Glutamatergic neuron (in vitro differentiated cells): ENCODE results near the gene SYT1. TPM values are rescaled to one million over a fixed set of nuclear protein-coding genes. Genes with fewer than 3 reads are reported as not detected.

ENCODE experiments used
- DNase-seq: peaks from one replicate; pipeline ENCODE4 v3.0.0; 2022
- H3K27ac Mint-ChIP-seq: one replicate; pipeline ENCODE4 v1.8.0; 2020; ENCODE audit warnings: mild to moderate bottlenecking, mixed read lengths, inconsistent platforms; ENCODE audit not compliant: unreplicated experiment
- H3K27me3 Mint-ChIP-seq: one replicate; pipeline ENCODE4 v1.8.0; 2020; ENCODE audit warnings: mild to moderate bottlenecking, moderate library complexity, mixed read lengths, inconsistent platforms; ENCODE audit not compliant: unreplicated experiment
- H3K36me3 Mint-ChIP-seq: one replicate; pipeline ENCODE4 v1.8.0; 2020; ENCODE audit warnings: mild to moderate bottlenecking, mixed read lengths, inconsistent platforms; ENCODE audit not compliant: unreplicated experiment
- H3K4me1 Mint-ChIP-seq: one replicate; pipeline ENCODE4 v1.8.0; 2020; ENCODE audit warnings: mild to moderate bottlenecking, low read depth, mixed read lengths, inconsistent platforms; ENCODE audit not compliant: unreplicated experiment
- H3K4me3 Mint-ChIP-seq: one replicate; pipeline ENCODE4 v1.8.0; 2020; ENCODE audit warnings: mild to moderate bottlenecking, mixed read lengths, inconsistent platforms; ENCODE audit not compliant: unreplicated experiment
- H3K9me3 Mint-ChIP-seq: one replicate; pipeline ENCODE4 v1.8.0; 2020; ENCODE audit warnings: mild to moderate bottlenecking, moderate library complexity, mixed read lengths, inconsistent platforms; ENCODE audit not compliant: unreplicated experiment
- total RNA-seq: library from RNA; stranded (reverse); fragmentation: NEBNext Ultra II Directional; extraction: Animal tissue kit (Norgen Biotek cat#: 25700); gene quantifications from one replicate; pipeline ENCODE4 v1.2.1, GENCODE V29; 2021; ENCODE audit not compliant: unreplicated experiment
- TF ChIP-seq, protein P1 (sequence below): fragments of 200-600 bp; sonication (generic); IDR thresholded peaks from one replicate; pipeline ENCODE4 v1.5.0; 2021; ENCODE audit not compliant: partially characterized antibody, unreplicated experiment

The SYT1 gene
- total RNA-seq, 1 donor from 2014 or later: 155 TPM

DNA sequence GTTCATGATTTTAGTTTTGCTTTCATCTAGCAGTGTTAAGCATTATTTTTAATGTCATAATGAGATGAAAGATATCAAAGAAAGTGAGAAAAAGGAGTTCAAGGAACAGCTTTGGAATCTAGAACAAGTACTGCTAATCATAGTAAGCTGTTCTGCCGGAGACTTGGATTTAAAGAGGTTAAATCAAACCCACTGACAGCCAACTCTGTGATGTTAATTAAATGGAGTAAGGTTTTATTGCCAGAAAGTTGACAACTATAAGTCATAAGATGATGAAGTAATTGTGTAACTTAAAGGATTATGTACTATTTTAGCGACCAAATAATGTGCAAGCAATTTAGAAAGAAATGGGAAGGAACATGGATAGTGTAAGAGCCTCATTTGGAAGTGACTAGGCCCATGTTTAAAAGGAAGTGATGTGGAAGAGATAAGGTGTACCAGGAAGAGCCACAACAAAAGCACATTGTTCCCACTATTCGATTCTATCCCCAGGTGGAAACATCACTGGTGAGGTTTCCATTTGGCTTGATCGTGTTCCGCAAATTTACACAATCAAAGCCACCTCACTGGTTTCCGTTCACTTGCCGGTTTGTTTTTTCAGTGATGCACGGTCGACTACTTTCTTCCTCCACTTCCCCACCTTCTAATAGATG is 437.7 kb downstream of the SYT1 start:
- no peaks in the 10 kb centered on the region for H3K9me3 Mint-ChIP-seq
- H3K27me3 Mint-ChIP-seq: no peaks in the 10 kb centered on the region
- TF ChIP-seq, protein P1, sequence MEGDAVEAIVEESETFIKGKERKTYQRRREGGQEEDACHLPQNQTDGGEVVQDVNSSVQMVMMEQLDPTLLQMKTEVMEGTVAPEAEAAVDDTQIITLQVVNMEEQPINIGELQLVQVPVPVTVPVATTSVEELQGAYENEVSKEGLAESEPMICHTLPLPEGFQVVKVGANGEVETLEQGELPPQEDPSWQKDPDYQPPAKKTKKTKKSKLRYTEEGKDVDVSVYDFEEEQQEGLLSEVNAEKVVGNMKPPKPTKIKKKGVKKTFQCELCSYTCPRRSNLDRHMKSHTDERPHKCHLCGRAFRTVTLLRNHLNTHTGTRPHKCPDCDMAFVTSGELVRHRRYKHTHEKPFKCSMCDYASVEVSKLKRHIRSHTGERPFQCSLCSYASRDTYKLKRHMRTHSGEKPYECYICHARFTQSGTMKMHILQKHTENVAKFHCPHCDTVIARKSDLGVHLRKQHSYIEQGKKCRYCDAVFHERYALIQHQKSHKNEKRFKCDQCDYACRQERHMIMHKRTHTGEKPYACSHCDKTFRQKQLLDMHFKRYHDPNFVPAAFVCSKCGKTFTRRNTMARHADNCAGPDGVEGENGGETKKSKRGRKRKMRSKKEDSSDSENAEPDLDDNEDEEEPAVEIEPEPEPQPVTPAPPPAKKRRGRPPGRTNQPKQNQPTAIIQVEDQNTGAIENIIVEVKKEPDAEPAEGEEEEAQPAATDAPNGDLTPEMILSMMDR: no peak
- H3K36me3 Mint-ChIP-seq: no peaks in the 10 kb centered on the region
- no peak overlapping the region for H3K4me3 Mint-ChIP-seq
- H3K27ac Mint-ChIP-seq: no peak overlapping the region
- DNase-seq: no peak
- H3K4me1 Mint-ChIP-seq: no peaks in the 10 kb centered on the region

- Mint-ChIP-seq H3K27ac (no peak overlapping the region), H3K4me3 (no peak overlapping the region), H3K36me3 (peaks cover 4% of the 10 kb centered on the region), H3K9me3 (peaks cover 2% of the 10 kb centered on the region), H3K4me1 (no peaks in the 10 kb centered on the region), H3K27me3 (no peaks in the 10 kb centered on the region)
- TF ChIP-seq, protein P1: no peak
- no peak for DNase-seq
These were observed 442.8 kb downstream of the SYT1 start for GRCh38 chr12:79307340-79307739.

GRCh38 chr12:79309039-79309438 is 444.5 kb downstream of the SYT1 start:
- TF ChIP-seq, protein P1: no peak
- H3K4me3 Mint-ChIP-seq: no peak overlapping the region
- no peak for DNase-seq
- H3K36me3 Mint-ChIP-seq: peaks cover 13% of the 10 kb centered on the region
- H3K27me3 Mint-ChIP-seq: no peaks in the 10 kb centered on the region
- no peak overlapping the region for H3K27ac Mint-ChIP-seq
- no peaks in the 10 kb centered on the region for H3K4me1 Mint-ChIP-seq
- peaks cover 4% of the 10 kb centered on the region for H3K9me3 Mint-ChIP-seq

DNA sequence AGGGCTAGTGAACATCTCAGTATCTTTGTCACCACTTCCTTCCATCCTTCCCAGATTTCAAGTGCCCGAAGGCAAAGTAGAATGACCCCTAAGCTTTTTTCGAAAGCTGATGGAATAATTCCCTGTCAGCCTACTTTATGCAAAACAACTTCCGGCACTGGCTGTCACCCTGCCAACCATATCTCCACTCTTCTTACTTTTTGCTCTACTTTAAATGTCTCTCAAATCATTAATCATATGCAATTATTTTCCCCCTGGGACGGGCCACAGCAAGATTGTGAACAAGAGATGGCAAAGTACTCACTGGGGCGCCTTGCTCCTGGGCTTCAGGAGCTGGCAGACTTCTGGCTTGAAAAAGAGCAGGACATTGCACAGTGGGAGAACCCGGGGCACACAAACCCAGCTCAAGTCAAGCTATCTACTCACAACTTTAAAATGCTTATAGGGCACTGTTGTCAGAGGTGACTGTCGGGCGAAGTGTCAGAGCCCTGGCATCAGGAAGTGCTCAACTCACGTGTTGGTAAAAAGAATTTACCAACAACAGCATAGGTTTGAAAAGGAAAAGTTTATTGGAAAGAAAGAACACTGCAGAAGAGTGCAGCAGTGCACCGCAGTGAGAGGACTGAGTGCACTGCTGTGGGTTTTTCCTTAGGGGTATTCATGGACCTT is 452.7 kb downstream of the SYT1 start:
- DNase-seq: no peak
- TF ChIP-seq, protein P1: no peak
- H3K9me3 Mint-ChIP-seq: peaks cover 2% of the 10 kb centered on the region
- no peak overlapping the region for H3K27ac Mint-ChIP-seq
- no peak overlapping the region for H3K4me3 Mint-ChIP-seq
- H3K27me3 Mint-ChIP-seq: peaks cover 3% of the 10 kb centered on the region
- peaks cover 8% of the 10 kb centered on the region for H3K36me3 Mint-ChIP-seq
- H3K4me1 Mint-ChIP-seq: no peaks in the 10 kb centered on the region

DNA sequence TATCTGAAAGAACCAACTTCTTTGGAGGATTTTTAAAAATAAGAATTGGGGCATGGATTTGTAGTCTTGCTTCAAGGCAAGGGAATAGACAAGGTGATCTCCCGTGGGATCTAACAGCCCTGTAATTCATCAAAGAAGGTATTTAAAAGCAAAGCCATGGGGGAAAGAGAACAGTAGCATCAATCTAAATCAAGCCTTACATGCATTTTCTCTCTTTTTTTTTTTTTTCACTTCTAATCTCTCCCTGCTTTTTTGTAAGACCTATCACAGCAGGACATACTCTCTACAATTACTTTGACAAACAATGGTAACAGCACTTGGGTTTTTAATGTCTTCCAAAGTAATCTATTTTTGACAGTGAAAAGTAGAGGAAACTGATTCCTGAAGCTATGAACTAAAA is 458.3 kb downstream of the SYT1 start:
- H3K9me3 Mint-ChIP-seq: no peaks in the 10 kb centered on the region
- TF ChIP-seq, protein P1: no peak
- H3K27me3 Mint-ChIP-seq: peaks cover 3% of the 10 kb centered on the region
- H3K36me3 Mint-ChIP-seq: no peaks in the 10 kb centered on the region
- H3K4me3 Mint-ChIP-seq: no peak overlapping the region
- H3K4me1 Mint-ChIP-seq: peaks cover 19% of the 10 kb centered on the region
- no peak overlapping the region for H3K27ac Mint-ChIP-seq
- DNase-seq: no peak
